PC-3 (cell line): Measurements from ENCODE around the gene MAP10.

ENCODE experiments used
- CTCF ChIP-seq: fragments of 300-600 bp; sonication (generic); conservative IDR thresholded peaks from 2 replicates; pipeline ENCODE4 v1.5.1; 2017; ENCODE audit warnings: antibody characterized with exemption, low read depth, mild to moderate bottlenecking, low read length
- EZH2 ChIP-seq: fragments of 300-600 bp; sonication (generic); IDR thresholded peaks from one replicate; pipeline ENCODE4 v1.6.1; 2017; ENCODE audit warnings: antibody characterized with exemption, mild to moderate bottlenecking, low read length; ENCODE audit not compliant: unreplicated experiment

- no peak for TF ChIP-seq CTCF
- no peak for TF ChIP-seq EZH2
These were observed 18.3 kb upstream of the MAP10 start for GRCh38 chr1:232786845-232787455.
